ENCODE measurements around the gene ZWINT.

DNA sequence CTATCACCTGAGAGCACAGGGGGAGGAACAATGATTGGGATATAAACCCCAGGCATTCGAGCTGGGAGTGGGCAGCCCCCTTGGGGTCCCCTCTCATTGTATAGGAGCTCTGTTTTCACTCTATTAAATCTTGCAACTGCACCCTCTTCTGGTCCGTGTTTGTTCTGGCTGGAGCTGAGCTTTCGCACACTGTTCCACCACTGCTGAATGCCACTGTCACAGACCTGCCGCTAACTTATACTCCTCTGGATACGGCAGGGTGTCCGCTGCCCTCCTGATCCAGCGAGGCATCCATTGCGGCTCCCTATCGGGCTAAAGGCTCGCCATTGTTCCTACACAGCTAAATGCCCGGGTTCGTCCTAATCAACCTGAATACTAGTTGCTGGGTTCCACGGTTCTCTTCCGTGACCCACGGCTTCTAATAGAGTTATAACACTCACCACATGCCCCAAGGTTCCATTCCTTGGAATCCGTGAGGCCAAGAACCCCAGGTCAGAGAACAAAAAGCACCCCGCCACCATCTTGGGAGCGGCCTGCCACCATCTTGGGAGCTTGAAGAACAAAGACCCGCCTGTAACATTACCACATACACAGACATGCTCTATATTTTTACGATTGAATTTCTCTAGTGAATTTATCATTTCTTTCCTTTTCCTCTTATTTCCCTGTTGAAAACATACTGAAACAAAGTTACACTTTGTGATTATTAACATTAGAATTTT lies 9.0 kb downstream of the ZWINT start:
- TF ChIP-seq, protein P1, sequence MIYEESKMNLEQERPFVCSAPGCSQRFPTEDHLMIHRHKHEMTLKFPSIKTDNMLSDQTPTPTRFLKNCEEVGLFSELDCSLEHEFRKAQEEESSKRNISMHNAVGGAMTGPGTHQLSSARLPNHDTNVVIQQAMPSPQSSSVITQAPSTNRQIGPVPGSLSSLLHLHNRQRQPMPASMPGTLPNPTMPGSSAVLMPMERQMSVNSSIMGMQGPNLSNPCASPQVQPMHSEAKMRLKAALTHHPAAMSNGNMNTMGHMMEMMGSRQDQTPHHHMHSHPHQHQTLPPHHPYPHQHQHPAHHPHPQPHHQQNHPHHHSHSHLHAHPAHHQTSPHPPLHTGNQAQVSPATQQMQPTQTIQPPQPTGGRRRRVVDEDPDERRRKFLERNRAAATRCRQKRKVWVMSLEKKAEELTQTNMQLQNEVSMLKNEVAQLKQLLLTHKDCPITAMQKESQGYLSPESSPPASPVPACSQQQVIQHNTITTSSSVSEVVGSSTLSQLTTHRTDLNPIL (CRISPR knock-in tag; IDR thresholded peaks at IDR 0.05; ENCODE audit: low read depth) = no peak
- TF ChIP-seq ZC3H10 (CRISPR knock-in tag; IDR thresholded peaks at IDR 0.05) (no peak), ZNF565 (CRISPR knock-in tag; conservative IDR thresholded peaks at IDR 0.05; ENCODE audit: low read depth) (no peak), ARNTL (CRISPR knock-in tag; IDR thresholded peaks at IDR 0.05; ENCODE audit: borderline replicate concordance, low read depth) (no peak), ZFP3 (CRISPR knock-in tag; IDR thresholded peaks at IDR 0.05) (no peak)
- TF ChIP-seq, protein P2, sequence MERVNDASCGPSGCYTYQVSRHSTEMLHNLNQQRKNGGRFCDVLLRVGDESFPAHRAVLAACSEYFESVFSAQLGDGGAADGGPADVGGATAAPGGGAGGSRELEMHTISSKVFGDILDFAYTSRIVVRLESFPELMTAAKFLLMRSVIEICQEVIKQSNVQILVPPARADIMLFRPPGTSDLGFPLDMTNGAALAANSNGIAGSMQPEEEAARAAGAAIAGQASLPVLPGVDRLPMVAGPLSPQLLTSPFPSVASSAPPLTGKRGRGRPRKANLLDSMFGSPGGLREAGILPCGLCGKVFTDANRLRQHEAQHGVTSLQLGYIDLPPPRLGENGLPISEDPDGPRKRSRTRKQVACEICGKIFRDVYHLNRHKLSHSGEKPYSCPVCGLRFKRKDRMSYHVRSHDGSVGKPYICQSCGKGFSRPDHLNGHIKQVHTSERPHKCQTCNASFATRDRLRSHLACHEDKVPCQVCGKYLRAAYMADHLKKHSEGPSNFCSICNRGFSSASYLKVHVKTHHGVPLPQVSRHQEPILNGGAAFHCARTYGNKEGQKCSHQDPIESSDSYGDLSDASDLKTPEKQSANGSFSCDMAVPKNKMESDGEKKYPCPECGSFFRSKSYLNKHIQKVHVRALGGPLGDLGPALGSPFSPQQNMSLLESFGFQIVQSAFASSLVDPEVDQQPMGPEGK (CRISPR knock-in tag; IDR thresholded peaks at IDR 0.05; ENCODE audit: borderline replicate concordance) = no peak
- TF ChIP-seq, protein P3, sequence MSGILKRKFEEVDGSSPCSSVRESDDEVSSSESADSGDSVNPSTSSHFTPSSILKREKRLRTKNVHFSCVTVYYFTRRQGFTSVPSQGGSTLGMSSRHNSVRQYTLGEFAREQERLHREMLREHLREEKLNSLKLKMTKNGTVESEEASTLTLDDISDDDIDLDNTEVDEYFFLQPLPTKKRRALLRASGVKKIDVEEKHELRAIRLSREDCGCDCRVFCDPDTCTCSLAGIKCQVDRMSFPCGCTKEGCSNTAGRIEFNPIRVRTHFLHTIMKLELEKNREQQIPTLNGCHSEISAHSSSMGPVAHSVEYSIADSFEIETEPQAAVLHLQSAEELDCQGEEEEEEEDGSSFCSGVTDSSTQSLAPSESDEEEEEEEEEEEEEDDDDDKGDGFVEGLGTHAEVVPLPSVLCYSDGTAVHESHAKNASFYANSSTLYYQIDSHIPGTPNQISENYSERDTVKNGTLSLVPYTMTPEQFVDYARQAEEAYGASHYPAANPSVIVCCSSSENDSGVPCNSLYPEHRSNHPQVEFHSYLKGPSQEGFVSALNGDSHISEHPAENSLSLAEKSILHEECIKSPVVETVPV (CRISPR knock-in tag; IDR thresholded peaks at IDR 0.05) = no peak
